NT2/D1 (cell line): Measurements from ENCODE around the gene BCL3.

Experiments used
- DNase-seq: peaks from one replicate; pipeline ENCODE4 v3.0.0-alpha.2; 2011; ENCODE audit warnings: low read depth, low spot score
- H3K27me3 ChIP-seq: 2 replicates; pipeline ENCODE4 v1.6.0; 2011; ENCODE audit warnings: mild to moderate bottlenecking; ENCODE audit not compliant: insufficient read length, insufficient read depth
- H3K36me3 ChIP-seq: 2 replicates; pipeline ENCODE4 v1.6.1; 2011; ENCODE audit warnings: mild to moderate bottlenecking, low read length, mixed read lengths; ENCODE audit not compliant: insufficient read depth, insufficient read length
- H3K4me1 ChIP-seq: 2 replicates; pipeline ENCODE4 v1.5.1; 2011; ENCODE audit not compliant: insufficient read depth, insufficient read length
- H3K4me3 ChIP-seq: 2 replicates; pipeline ENCODE4 v1.5.1; 2011; ENCODE audit warnings: low read depth; ENCODE audit not compliant: insufficient read length
- H3K9ac ChIP-seq: 2 replicates; pipeline ENCODE4 v1.6.0; 2011; ENCODE audit warnings: low read depth; ENCODE audit not compliant: insufficient read length
- H3K9me3 ChIP-seq: 2 replicates; pipeline ENCODE4 v1.5.1; 2011; ENCODE audit warnings: mild to moderate bottlenecking, low read length; ENCODE audit not compliant: insufficient read depth
- SUZ12 ChIP-seq: IDR thresholded peaks from 2 replicates; pipeline ENCODE4 v1.6.1; 2011; ENCODE audit not compliant: insufficient read length, insufficient read depth; ENCODE audit errors: extremely low read depth
- YY1 ChIP-seq: IDR thresholded peaks from 2 replicates; pipeline ENCODE4 v1.6.1; 2011; ENCODE audit not compliant: insufficient read length, insufficient read depth
- ZNF274 ChIP-seq: IDR thresholded peaks from 2 replicates; pipeline ENCODE4 v1.6.1; 2011; ENCODE audit warnings: mild to moderate bottlenecking, low read depth, low read length

Gene BCL3

DNA sequence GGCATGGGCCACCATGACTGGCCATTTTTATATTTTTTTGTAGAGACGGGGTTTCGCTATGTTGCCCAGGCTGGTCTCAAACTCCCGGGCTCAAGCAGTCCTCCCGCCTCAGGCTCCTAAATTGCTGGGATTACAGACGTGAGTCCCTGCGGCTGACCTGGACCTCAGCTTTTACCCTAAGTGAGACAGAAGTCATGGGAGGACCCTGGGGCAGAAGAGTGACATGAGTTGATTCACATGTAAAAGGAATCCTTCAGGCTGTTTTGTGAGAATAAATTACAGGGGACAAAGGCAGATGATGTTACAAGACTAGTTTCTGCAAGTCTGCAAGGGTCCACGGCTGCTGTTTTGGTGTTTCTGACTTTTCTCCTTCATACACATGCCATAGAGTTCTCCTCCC lies 57.8 kb downstream of the BCL3 start:
- Histone ChIP-seq H3K4me3 (no peak overlapping the region), H3K36me3 (peaks cover 3% of the 10 kb centered on the region), H3K9me3 (no peaks in the 10 kb centered on the region), H3K27me3 (peaks cover 11% of the 10 kb centered on the region), H3K9ac (no peak overlapping the region), H3K4me1 (peaks cover 7% of the 10 kb centered on the region)
- no peak for DNase-seq
- no peak for TF ChIP-seq YY1
- TF ChIP-seq SUZ12: no peak
- no peak for TF ChIP-seq ZNF274

- no peak for DNase-seq
- Histone ChIP-seq H3K4me3 (no peak overlapping the region), H3K4me1 (peaks cover 9% of the 10 kb centered on the region), H3K27me3 (peaks cover 13% of the 10 kb centered on the region), H3K9me3 (no peaks in the 10 kb centered on the region), H3K36me3 (peaks cover 4% of the 10 kb centered on the region), H3K9ac (no peak overlapping the region)
- TF ChIP-seq ZNF274: no peak
- TF ChIP-seq SUZ12: no peak
- TF ChIP-seq YY1: no peak
Observed at GRCh38 chr19:44807162-44807561, 58.7 kb downstream of the BCL3 start.

DNA sequence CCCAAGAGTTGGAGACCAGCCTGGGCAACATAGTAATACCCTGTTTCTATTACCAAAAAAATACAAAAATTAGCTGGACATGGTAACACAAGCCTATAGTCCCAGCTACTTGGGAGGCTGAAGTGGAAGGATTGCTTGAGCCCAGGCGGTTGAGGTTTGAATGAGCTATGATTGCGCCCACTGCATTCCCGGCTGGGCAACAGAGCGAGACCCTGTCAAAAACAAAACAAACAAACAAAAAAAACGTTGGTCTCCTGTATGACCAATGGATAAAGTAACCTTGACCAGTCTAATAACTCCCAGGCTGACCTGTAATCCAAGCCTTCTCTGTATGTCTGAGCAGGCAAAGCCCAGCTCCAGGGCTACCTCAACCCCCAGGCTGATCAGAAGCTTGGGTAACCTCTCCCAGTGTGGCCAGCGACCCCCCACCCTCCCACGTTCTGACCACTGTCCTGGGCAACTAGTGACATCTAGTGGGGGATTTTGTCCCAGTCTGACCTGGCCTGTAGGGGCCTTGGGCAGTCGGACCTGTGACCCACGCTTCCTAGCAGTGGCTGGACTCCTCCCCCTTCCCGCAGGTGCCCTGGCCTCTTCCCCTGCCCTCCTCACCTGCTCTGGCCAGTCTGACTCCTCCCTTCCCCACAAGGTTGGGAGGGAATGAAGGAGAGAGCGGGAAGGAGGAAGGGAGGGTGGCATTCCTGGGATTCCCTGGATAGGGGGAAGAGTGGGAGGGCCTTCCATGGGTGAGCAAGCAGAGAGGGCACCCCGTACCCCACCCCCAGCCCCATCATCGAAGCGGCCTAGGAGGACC lies 59.3 kb downstream of the BCL3 start:
- no peak for DNase-seq
- H3K4me1 ChIP-seq: peaks cover 11% of the 10 kb centered on the region
- H3K36me3 ChIP-seq: peaks cover 4% of the 10 kb centered on the region
- H3K9me3 ChIP-seq: no peaks in the 10 kb centered on the region
- H3K4me3 ChIP-seq: peak overlapping the region; percentile 46
- TF ChIP-seq ZNF274: no peak
- no peak for TF ChIP-seq SUZ12
- no peak for TF ChIP-seq YY1
- H3K9ac ChIP-seq: peak overlapping the region; percentile 66
- peaks cover 13% of the 10 kb centered on the region for H3K27me3 ChIP-seq

DNA sequence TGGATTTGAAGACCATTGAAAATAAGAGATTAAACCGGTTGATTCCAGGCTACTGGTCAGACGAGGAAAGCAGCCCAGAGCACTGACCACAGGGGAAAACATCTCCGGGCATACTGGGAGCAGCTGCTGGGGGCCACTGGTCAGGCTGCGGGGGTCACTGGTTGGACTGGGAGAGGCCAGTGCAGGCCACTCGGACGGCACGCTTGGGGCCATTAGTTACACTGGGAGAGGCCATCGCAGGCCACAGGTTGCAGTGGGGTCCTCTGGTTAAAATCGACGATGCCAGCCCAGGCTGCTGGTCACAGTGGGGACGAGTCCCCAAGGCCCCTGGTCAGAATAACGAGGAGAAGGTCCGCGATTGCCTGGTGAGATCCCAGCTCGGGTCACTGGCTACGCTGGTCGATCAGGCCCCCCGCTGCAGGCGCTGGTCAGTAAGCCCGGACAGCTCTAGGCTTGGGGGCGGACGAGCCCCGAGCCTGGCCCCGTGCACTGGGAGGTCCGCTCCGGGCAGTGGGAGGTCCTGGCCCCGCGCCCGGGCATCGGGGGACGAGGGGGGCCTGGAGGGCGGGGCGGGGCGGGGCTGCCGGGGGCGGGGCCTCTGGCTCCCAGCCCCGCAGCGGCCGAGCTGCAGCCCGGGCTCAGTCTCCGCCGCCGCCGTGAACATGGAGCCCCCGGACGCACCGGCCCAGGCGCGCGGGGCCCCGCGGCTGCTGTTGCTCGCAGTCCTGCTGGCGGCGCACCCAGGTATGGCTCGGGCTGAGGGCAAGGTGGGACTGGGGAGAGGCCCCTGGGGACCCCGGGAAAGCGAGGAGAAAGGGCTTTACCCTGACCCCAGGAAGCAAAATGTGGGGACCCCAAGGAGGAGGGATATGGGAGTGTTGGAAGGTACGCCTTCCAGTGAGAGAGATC lies 60.2 kb downstream of the BCL3 start, which contains the start of gene BCAM:
Gene BCAM, plus strand, starts transcription at position 641 of the 909 bp plus-strand sequence. Its CDS starts 22 bp downstream, at position 663.
- Histone ChIP-seq H3K4me1 (peaks cover 11% of the 10 kb centered on the region), H3K27me3 (peaks cover 13% of the 10 kb centered on the region), H3K4me3 (peak within 1 kb of the TSS; percentile 64), H3K9ac (peak within 1 kb of the TSS; percentile 82), H3K9me3 (no peaks in the 10 kb centered on the region), H3K36me3 (peaks cover 11% of the 10 kb centered on the region)
- TF ChIP-seq SUZ12: no peak
- TF ChIP-seq YY1: no peak
- no peak for TF ChIP-seq ZNF274
- no peak for DNase-seq
